H1 (cell line): Measurements from ENCODE around the gene KCNH4. TPM values are rescaled to one million over a fixed set of nuclear protein-coding genes. Genes with fewer than 3 reads are reported as not detected.

ENCODE experiments used
- KDM1A ChIP-seq: fragments of 200-600, 300-600 bp; sonication (generic); IDR thresholded peaks from 2 replicates; pipeline ENCODE4 v1.7.1; 2016; ENCODE audit warnings: mild to moderate bottlenecking, low read length, borderline replicate concordance
- PHF8 ChIP-seq: fragments of 200-600 bp; sonication (generic); conservative IDR thresholded peaks from 2 replicates; pipeline ENCODE4 v1.7.1; 2012; ENCODE audit warnings: low read depth, mild to moderate bottlenecking, inconsistent platforms, low read length, moderate library complexity
- SAP30 ChIP-seq: fragments of 300-600 bp; sonication (generic); IDR thresholded peaks from 2 replicates; pipeline ENCODE4 v1.7.1; 2012; ENCODE audit warnings: low read length, moderate library complexity, mild to moderate bottlenecking, inconsistent platforms; ENCODE audit not compliant: insufficient read depth, insufficient replicate concordance
- TAF1 ChIP-seq: IDR thresholded peaks from 2 replicates; pipeline ENCODE4 v1.6.1; 2011; ENCODE audit warnings: mild to moderate bottlenecking, low read depth, low read length
- TEAD4 ChIP-seq: IDR thresholded peaks from 2 replicates; pipeline ENCODE4 v1.6.1; 2012; ENCODE audit warnings: low read depth, low read length, inconsistent platforms, mixed read lengths
- polyA plus RNA-seq, 7 experiments: library from polyadenylated mRNA; depleted of rRNA in 3 of 7; stranded (reverse) in 5 of 7; unstranded in 2 of 7; fragments of >200 nt in 5 of 7; fragments of 200-250 nt in 2 of 7; gene quantifications; 1 replicate in 5 of 7; 2 replicates in 1 of 7; 4 replicates in 1 of 7; pipeline versions ENCODE4 v1.2.1 to v1.2.3, GENCODE V29; 2011 to 2013; ENCODE audit warnings: missing spikeins in 2 of 7, mixed read lengths in 2 of 7
- total RNA-seq: library from RNA; stranded (reverse); fragmentation: NEBNext Ultra II Directional; extraction: Animal tissue kit (Norgen Biotek cat#: 25700); gene quantifications from 2 replicates; pipeline ENCODE4 v1.2.1, GENCODE V29; 2021
- TF ChIP-seq, protein P1 (sequence below): IDR thresholded peaks from 2 replicates; pipeline ENCODE4 v1.6.1; 2012; ENCODE audit warnings: low read length, inconsistent platforms

The KCNH4 gene
- total and polyA plus RNA-seq, 2 of the 8 experiments (the other 6 are each of a cell fraction or from before 2014, with no cell fraction given) = 0.44 to 0.47 TPM

DNA sequence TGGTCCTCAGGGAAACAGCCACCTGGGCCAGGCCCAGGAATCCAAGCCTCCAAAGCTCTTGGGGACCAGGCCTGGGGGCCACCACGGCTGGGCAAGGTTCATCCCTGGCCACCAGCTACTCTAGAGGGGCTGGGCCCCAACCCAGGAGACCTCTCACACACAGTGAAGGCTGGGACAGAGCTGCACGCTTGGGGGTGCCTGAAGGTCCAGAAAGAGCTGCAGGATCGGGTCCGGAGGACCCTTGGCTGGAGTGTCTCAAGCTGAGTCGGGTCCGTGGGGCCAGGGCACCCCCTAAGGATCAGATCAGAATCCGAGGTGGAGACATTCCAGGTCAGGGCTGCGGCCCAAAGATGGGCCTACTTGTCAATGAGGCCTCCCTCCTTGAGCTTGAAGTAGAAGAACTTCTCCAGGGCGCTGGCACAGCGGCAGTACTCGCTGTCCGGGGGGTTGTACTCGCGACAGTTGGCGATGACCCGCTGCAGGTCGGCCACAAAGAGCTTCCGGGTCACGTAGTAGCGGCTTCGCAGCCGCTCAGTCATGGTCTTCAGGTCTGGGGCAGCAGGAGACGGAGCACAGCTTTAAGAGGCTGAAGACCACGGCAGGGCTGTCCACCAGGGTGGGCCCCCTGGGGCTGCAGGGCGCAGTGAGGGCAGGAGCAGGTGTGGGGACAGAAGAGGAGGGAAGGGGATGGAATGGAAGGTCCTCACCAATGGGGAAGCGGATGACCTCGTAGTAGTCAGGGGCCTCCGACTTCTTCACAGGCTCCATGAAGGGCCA is 67.5 kb downstream of the KCNH4 start (continued):
- TF ChIP-seq TAF1 = no peak
- no peak for TF ChIP-seq TEAD4
- no peak for TF ChIP-seq PHF8
- TF ChIP-seq, protein P1, sequence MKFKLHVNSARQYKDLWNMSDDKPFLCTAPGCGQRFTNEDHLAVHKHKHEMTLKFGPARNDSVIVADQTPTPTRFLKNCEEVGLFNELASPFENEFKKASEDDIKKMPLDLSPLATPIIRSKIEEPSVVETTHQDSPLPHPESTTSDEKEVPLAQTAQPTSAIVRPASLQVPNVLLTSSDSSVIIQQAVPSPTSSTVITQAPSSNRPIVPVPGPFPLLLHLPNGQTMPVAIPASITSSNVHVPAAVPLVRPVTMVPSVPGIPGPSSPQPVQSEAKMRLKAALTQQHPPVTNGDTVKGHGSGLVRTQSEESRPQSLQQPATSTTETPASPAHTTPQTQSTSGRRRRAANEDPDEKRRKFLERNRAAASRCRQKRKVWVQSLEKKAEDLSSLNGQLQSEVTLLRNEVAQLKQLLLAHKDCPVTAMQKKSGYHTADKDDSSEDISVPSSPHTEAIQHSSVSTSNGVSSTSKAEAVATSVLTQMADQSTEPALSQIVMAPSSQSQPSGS = no peak
- no peak for TF ChIP-seq KDM1A
- TF ChIP-seq SAP30 = no peak
